IMR-90 (cell line): ENCODE results near the gene ADD1. TPM values are rescaled to one million over a fixed set of nuclear protein-coding genes. Genes with fewer than 3 reads are reported as not detected.

Experiments used
- ATAC-seq: fragments of 200-7000 bp; cut with Tn5 transposase; 2 replicates; pipeline ENCODE4 v1.9.1; 2020; ENCODE audit warnings: low read depth, mild to moderate bottlenecking, moderate library complexity
- BruUV-seq: library from RNA; stranded (reverse); fragments of 400-500 nt; replicated peaks from 2 replicates; lab custom pipeline; 2021; lab: Mats Ljungman, UMichigan
- CTCF ChIA-PET: fragments of 300-600 bp; formaldehyde crosslinking; extraction: SDS; loops from one replicate; lab custom pipeline; 2021; ENCODE audit warnings: antibody characterized with exemption; lab: Yijun Ruan, JAX
- POLR2A ChIA-PET: fragments of 300-600 bp; sonication (Branson Sonifier 250); formaldehyde crosslinking; loops from one replicate; lab custom pipeline; 2022; ENCODE audit warnings: antibody characterized with exemption; ENCODE audit not compliant: unreplicated experiment; lab: Charles Lee
- DNase-seq: peaks from one replicate; pipeline ENCODE4 v3.0.0; 2013
- H2AFZ ChIP-seq: replicated peaks from 2 replicates; pipeline ENCODE3; 2013; ENCODE audit warnings: low read length, mild to moderate bottlenecking; ENCODE audit not compliant: poor library complexity
- H2AK5ac ChIP-seq: 2 replicates; pipeline ENCODE4 v1.6.1; 2013; ENCODE audit warnings: low read depth, low read length, inconsistent platforms
- H2AK9ac ChIP-seq: replicated peaks from 2 replicates; pipeline ENCODE3; 2013; ENCODE audit warnings: mild to moderate bottlenecking, low read depth, low read length, moderate library complexity; ENCODE audit not compliant: poor library complexity
- H2BK120ac ChIP-seq: 2 replicates; pipeline ENCODE4 v1.6.1; 2013; ENCODE audit warnings: low read depth, low read length, inconsistent platforms
- H2BK15ac ChIP-seq: 3 replicates; pipeline ENCODE4 v1.6.1; 2013; ENCODE audit warnings: low read depth, low read length, inconsistent platforms
- H2BK20ac ChIP-seq: 2 replicates; pipeline ENCODE4 v1.6.1; 2013; ENCODE audit warnings: low read depth, mild to moderate bottlenecking, inconsistent platforms, low read length, moderate library complexity
- H2BK5ac ChIP-seq: 2 replicates; pipeline ENCODE4 v1.6.1; 2013; ENCODE audit warnings: mild to moderate bottlenecking, low read depth, low read length, inconsistent platforms; ENCODE audit not compliant: poor library complexity, severe bottlenecking
- H3K14ac ChIP-seq: replicated peaks from 2 replicates; pipeline ENCODE4 v1.6.1; 2013; ENCODE audit warnings: low read depth, low read length, inconsistent platforms
- H3K18ac ChIP-seq: 2 replicates; pipeline ENCODE4 v1.6.1; 2013; ENCODE audit warnings: low read depth, low read length, control low read depth
- H3K23ac ChIP-seq: 2 replicates; pipeline ENCODE4 v1.6.1; 2013; ENCODE audit warnings: low read depth, low read length, inconsistent platforms
- H3K27ac ChIP-seq: 2 replicates; pipeline ENCODE4 v1.5.1; 2013; ENCODE audit warnings: mild to moderate bottlenecking, control low read depth, low read length; ENCODE audit not compliant: insufficient read depth
- H3K27me3 ChIP-seq: 2 replicates; pipeline ENCODE4 v1.6.1; 2013; ENCODE audit warnings: low read length; ENCODE audit not compliant: control insufficient read depth, insufficient read depth
- H3K36me3 ChIP-seq: 2 replicates; pipeline ENCODE4 v1.6.1; 2013; ENCODE audit warnings: low read length, mixed read lengths; ENCODE audit not compliant: control insufficient read depth, insufficient read depth
- H3K4ac ChIP-seq: 2 replicates; pipeline ENCODE4 v1.6.1; 2013; ENCODE audit warnings: low read depth, low read length, inconsistent platforms
- H3K4me1 ChIP-seq: 2 replicates; pipeline ENCODE4 v1.6.1; 2013; ENCODE audit warnings: low read length, mixed read lengths; ENCODE audit not compliant: control insufficient read depth, insufficient read depth
- H3K4me2 ChIP-seq: 2 replicates; pipeline ENCODE4 v1.6.1; 2013; ENCODE audit warnings: low read depth, mild to moderate bottlenecking, control low read depth, low read length, moderate library complexity
- H3K4me3 ChIP-seq: 2 replicates; pipeline ENCODE4 v1.5.1; 2013; ENCODE audit warnings: low read depth, mild to moderate bottlenecking, control low read depth, low read length, moderate library complexity; ENCODE audit not compliant: insufficient read depth
- H3K56ac ChIP-seq: 2 replicates; pipeline ENCODE4 v1.6.1; 2013; ENCODE audit warnings: low read length, inconsistent platforms; ENCODE audit not compliant: insufficient read depth; ENCODE audit errors: extremely low read depth
- H3K79me1 ChIP-seq, 2 experiments: 2 replicates each; pipeline ENCODE4 v1.6.1; 2013; ENCODE audit warnings: low read length in 2 of 2, inconsistent platforms in 1 of 2, low read depth in 1 of 2
- H3K9ac ChIP-seq: 2 replicates; pipeline ENCODE4 v1.6.1; 2013; ENCODE audit warnings: low read depth, low read length, control low read depth
- H3K9me1 ChIP-seq: 2 replicates; pipeline ENCODE4 v1.6.1; 2013; ENCODE audit warnings: low read length, inconsistent platforms; ENCODE audit not compliant: insufficient read depth
- H3K9me3 ChIP-seq: 2 replicates; pipeline ENCODE4 v1.6.1; 2013; ENCODE audit warnings: low read length; ENCODE audit not compliant: control insufficient read depth, insufficient read depth
- H4K20me1 ChIP-seq: 2 replicates; pipeline ENCODE4 v1.6.1; 2013; ENCODE audit warnings: low read length, inconsistent platforms; ENCODE audit not compliant: insufficient read depth
- H4K5ac ChIP-seq: 2 replicates; pipeline ENCODE4 v1.6.1; 2013; ENCODE audit warnings: mild to moderate bottlenecking, low read depth, low read length, control low read depth
- H4K8ac ChIP-seq, 2 experiments: 2 replicates each; pipeline ENCODE4 v1.6.1; 2013; ENCODE audit warnings: low read depth in 2 of 2, low read length in 2 of 2, control low read depth in 1 of 2, inconsistent platforms in 1 of 2
- H4K91ac ChIP-seq: 2 replicates; pipeline ENCODE4 v1.6.1; 2013; ENCODE audit warnings: low read depth, low read length, inconsistent platforms; ENCODE audit not compliant: insufficient read depth
- BHLHE40 ChIP-seq: fragments of 150-350 bp; IDR thresholded peaks from 2 replicates; pipeline ENCODE4 v1.6.1; 2016; ENCODE audit warnings: mild to moderate bottlenecking, low read depth, low read length
- CEBPB ChIP-seq: IDR thresholded peaks from 2 replicates; pipeline ENCODE4 v1.6.1; 2012; ENCODE audit warnings: low read depth, low read length, improper control_type of control experiment
- CHD1 ChIP-seq: IDR thresholded peaks from 2 replicates; pipeline ENCODE4 v1.6.1; 2012; ENCODE audit warnings: low read depth, low read length, improper control_type of control experiment
- CTCF ChIP-seq: conservative IDR thresholded peaks from 2 replicates; pipeline ENCODE4 v1.5.1; 2012; ENCODE audit warnings: mild to moderate bottlenecking, low read depth, low read length, improper control_type of control experiment
- FOS ChIP-seq: fragments of 150-350 bp; IDR thresholded peaks from 2 replicates; pipeline ENCODE4 v1.6.1; 2016; ENCODE audit warnings: low read depth, low read length
- MAFK ChIP-seq: IDR thresholded peaks from 2 replicates; pipeline ENCODE4 v1.6.1; 2012; ENCODE audit warnings: low read depth, low read length, improper control_type of control experiment
- MAZ ChIP-seq: IDR thresholded peaks from 2 replicates; pipeline ENCODE4 v1.6.1; 2012; ENCODE audit warnings: low read depth, mild to moderate bottlenecking, low read length, improper control_type of control experiment, moderate library complexity, borderline replicate concordance
- MXI1 ChIP-seq: IDR thresholded peaks from 2 replicates; pipeline ENCODE4 v1.6.1; 2012; ENCODE audit warnings: low read depth, mild to moderate bottlenecking, low read length, moderate library complexity, borderline replicate concordance
- NFE2L2 ChIP-seq: fragments of 150-350 bp; IDR thresholded peaks from 2 replicates; pipeline ENCODE4 v1.6.1; 2016; ENCODE audit warnings: low read depth, mild to moderate bottlenecking, low read length
- POLR2A ChIP-seq: IDR thresholded peaks from 2 replicates; pipeline ENCODE4 v1.6.1; 2012; ENCODE audit warnings: mild to moderate bottlenecking, low read depth, low read length
- RAD21 ChIP-seq: IDR thresholded peaks from 2 replicates; pipeline ENCODE4 v1.6.1; 2012; ENCODE audit warnings: low read length, improper control_type of control experiment
- RCOR1 ChIP-seq: IDR thresholded peaks from 2 replicates; pipeline ENCODE4 v1.6.1; 2012; ENCODE audit warnings: mild to moderate bottlenecking, low read length, improper control_type of control experiment; ENCODE audit not compliant: insufficient replicate concordance
- RFX5 ChIP-seq: IDR thresholded peaks from 2 replicates; pipeline ENCODE4 v1.8.0; 2012; ENCODE audit warnings: low read depth, mild to moderate bottlenecking, low read length, moderate library complexity
- SMC3 ChIP-seq: fragments of 150-350 bp; IDR thresholded peaks from 2 replicates; pipeline ENCODE4 v1.6.1; 2016; ENCODE audit warnings: low read depth, mild to moderate bottlenecking, antibody characterized with exemption, low read length, moderate library complexity
- USF2 ChIP-seq: fragments of 150-350 bp; IDR thresholded peaks from 2 replicates; pipeline ENCODE4 v1.6.1; 2017; ENCODE audit warnings: mild to moderate bottlenecking, antibody characterized with exemption, low read length, low read depth
- WGBS, 2 experiments: methylation state at CpG; one replicate each; pipeline versions ENCODE4 v1.1.5 to v1.1.7; 2013; ENCODE audit warnings: missing lambda C conversion rate in 2 of 2; ENCODE audit not compliant: insufficient read length in 1 of 2; ENCODE audit errors: extremely low coverage in 2 of 2; 5-methylcytosine and 5-hydroxymethylcytosine counted together
- dilution Hi-C: fragments of 300-500 bp; cut with HindIII; formaldehyde crosslinking; loops from one replicate; pipeline ENCODE4 v1.14.3; 2018; ENCODE audit warnings: low sequenced_read_pairs; ENCODE audit not compliant: unreplicated experiment
- in situ Hi-C: fragments of 300-500 bp; cut with MboI; formaldehyde crosslinking; loops from 3 replicates; pipeline ENCODE4 v1.14.3; 2019; ENCODE audit warnings: low sequenced_read_pairs, inconsistent platforms, mixed read lengths
- intact Hi-C: fragments of 100-400 bp; cut with micrococcal nuclease; formaldehyde crosslinking; loops from 2 replicates; pipeline ENCODE4 v1.10.0; 2022
- polyA plus RNA-seq, 3 experiments: library from polyadenylated mRNA; depleted of rRNA; stranded (reverse); fragments of >200 nt; gene quantifications; 2 replicates each; pipeline ENCODE4 v1.2.3, GENCODE V29; 2012; ENCODE audit warnings: low replicate concordance in 1 of 3
- total RNA-seq: library from RNA; depleted of rRNA; stranded (reverse); fragments of >200 nt; gene quantifications from 2 replicates; pipeline ENCODE4 v1.2.3, GENCODE V29; 2012
- TF ChIP-seq, protein P1 (sequence below): fragments of 150-350 bp; IDR thresholded peaks from 2 replicates; pipeline ENCODE4 v1.6.1; 2016; ENCODE audit warnings: low read depth, mild to moderate bottlenecking, low read length, moderate library complexity, borderline replicate concordance

ADD1 gene
- total and polyA plus RNA-seq, 2 of the 4 experiments (the other 2 are of a cell fraction) = 122 to 215 TPM

DNA sequence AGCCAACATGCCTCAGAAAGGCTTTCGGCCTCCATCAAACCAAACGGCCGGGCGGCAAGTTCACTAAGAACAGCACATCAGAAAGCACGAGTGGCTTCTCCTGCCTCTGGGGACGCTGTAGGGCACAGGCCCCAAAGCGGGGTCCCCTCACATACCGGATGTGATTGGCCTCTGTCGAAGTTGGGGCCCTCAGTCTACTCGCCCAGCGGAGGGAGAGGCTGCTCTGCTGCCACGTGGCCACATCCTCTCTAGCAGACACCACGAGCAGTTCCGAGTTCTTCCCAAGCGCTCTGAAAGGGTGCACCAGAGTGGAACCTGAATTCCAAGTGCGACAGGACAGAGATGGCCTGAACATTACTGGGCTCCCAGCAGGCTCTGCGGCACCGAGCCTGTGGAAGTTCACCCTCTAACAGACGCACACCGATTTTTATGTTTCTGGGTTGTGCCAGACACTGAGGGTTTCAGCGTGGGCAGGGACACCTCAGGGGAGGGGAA is 98.4 kb downstream of the ADD1 start:
- in situ Hi-C loops = no loop called here
- no peak overlapping the region for H3K27ac ChIP-seq
- H4K91ac ChIP-seq = no peak overlapping the region
- H3K9me3 ChIP-seq = no peaks in the 10 kb centered on the region
- dilution Hi-C loops = no loop called here
- H2BK20ac ChIP-seq = no peak overlapping the region
- H3K23ac ChIP-seq = no peak overlapping the region
- H3K27me3 ChIP-seq = no peaks in the 10 kb centered on the region
- no peak for ATAC-seq
- H2AFZ ChIP-seq = no peak overlapping the region
- no peak overlapping the region for H3K4me3 ChIP-seq
- no peak overlapping the region for H3K4ac ChIP-seq
- H2BK15ac ChIP-seq = no peak overlapping the region
- H3K36me3 ChIP-seq = peaks cover 78% of the 10 kb centered on the region
- H3K79me1 ChIP-seq = peaks cover 11 to 45% of the 10 kb centered on the region in 2 experiments
- H3K9ac ChIP-seq = no peak overlapping the region
- TF ChIP-seq POLR2A (no peak), BHLHE40 (no peak), MXI1 (no peak), MAFK (no peak), MAZ (no peak), CHD1 (no peak), FOS (no peak), RCOR1 (no peak), RAD21 (no peak), NFE2L2 (no peak), SMC3 (no peak), CEBPB (no peak), RFX5 (no peak), CTCF (no peak), USF2 (no peak)
- TF ChIP-seq, protein P1, sequence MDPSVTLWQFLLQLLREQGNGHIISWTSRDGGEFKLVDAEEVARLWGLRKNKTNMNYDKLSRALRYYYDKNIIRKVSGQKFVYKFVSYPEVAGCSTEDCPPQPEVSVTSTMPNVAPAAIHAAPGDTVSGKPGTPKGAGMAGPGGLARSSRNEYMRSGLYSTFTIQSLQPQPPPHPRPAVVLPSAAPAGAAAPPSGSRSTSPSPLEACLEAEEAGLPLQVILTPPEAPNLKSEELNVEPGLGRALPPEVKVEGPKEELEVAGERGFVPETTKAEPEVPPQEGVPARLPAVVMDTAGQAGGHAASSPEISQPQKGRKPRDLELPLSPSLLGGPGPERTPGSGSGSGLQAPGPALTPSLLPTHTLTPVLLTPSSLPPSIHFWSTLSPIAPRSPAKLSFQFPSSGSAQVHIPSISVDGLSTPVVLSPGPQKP = no peak
- H2AK5ac ChIP-seq = no peak overlapping the region
- peaks cover 3% of the 10 kb centered on the region; the same call in 1 of the 2 replicates for H3K9me1 ChIP-seq
- H4K20me1 ChIP-seq = peaks cover 33% of the 10 kb centered on the region
- CTCF ChIA-PET = interaction anchor here (0.6 kb wide), 1 partner anchor 506 kb away, joined by 3 read pairs; no protein-coding TSS in a partner anchor
- no TSS peak for BruUV-seq
- H4K5ac ChIP-seq = no peak overlapping the region
- H3K4me1 ChIP-seq = no peaks in the 10 kb centered on the region
- no peak overlapping the region for H3K14ac ChIP-seq
- no peak overlapping the region for H2BK120ac ChIP-seq
- no peak overlapping the region for H3K18ac ChIP-seq
- H2BK5ac ChIP-seq = no peak overlapping the region
- H4K8ac ChIP-seq = no peak overlapping the region
- peak overlapping the region; percentile 85 for H2AK9ac ChIP-seq
- intact Hi-C loops = no loop called here
- no peak overlapping the region for H3K4me2 ChIP-seq
- POLR2A ChIA-PET = no interaction called here
- no peak overlapping the region for H3K56ac ChIP-seq
- WGBS, 2 experiments = 93% methylated on average over 16 of the region's 21 CpGs; no CpG with 5 or more reads in 1 of the 2 experiments
- DNase-seq = no peak
